GM12878 (cell line): ENCODE data around the gene NACA2. TPM values are rescaled to one million over a fixed set of nuclear protein-coding genes. Genes with fewer than 3 reads are reported as not detected.

Source experiments
- ATAC-seq: fragments of 200-7000 bp; cut with Tn5 transposase; 3 replicates; pipeline ENCODE4 v1.9.1; 2020; ENCODE audit warnings: mild to moderate bottlenecking, moderate library complexity
- BruUV-seq: library from RNA; stranded (reverse); fragments of 400-500 nt; replicated peaks from 2 replicates; lab custom pipeline; 2021; lab: Mats Ljungman, UMichigan
- CTCF ChIA-PET: fragments of 300-600 bp; sonication (Branson Sonifier 250); formaldehyde crosslinking; extraction: SDS; loops from one replicate; lab custom pipeline; 2021; ENCODE audit warnings: inconsistent platforms; lab: Yijun Ruan, JAX
- POLR2A ChIA-PET: fragments of 350-600 bp; formaldehyde crosslinking; extraction: SDS; loops from one replicate; lab custom pipeline; 2021; ENCODE audit warnings: inconsistent platforms; lab: Charles Lee
- RAD21 ChIA-PET: fragments of 300-600 bp; sonication (Branson Sonifier 250); formaldehyde crosslinking; loops from one replicate; lab custom pipeline; 2023; ENCODE audit warnings: antibody characterized with exemption; ENCODE audit not compliant: unreplicated experiment; lab: Charles Lee
- SMC1A ChIA-PET: fragments of 300-600 bp; sonication (Branson Sonifier 250); formaldehyde crosslinking; loops from one replicate; lab custom pipeline; 2023; ENCODE audit not compliant: unreplicated experiment, uncharacterized antibody; lab: Charles Lee
- DNase-seq: peaks from one replicate; pipeline ENCODE4 v3.0.0-alpha.2; 2011; ENCODE audit warnings: low read depth, low spot score
- FAIRE-seq: peaks from 3 replicates; lab custom pipeline; 2011; peaks lifted over from hg19 to GRCh38; lab: Jason Lieb, UNC
- H2AFZ ChIP-seq: 2 replicates; pipeline ENCODE4 v1.6.0; 2011; ENCODE audit warnings: low read depth, low read length, control low read depth; ENCODE audit not compliant: control insufficient read depth
- H3K27ac ChIP-seq: 2 replicates; pipeline ENCODE4 v1.5.1; 2011; ENCODE audit warnings: control low read depth; ENCODE audit not compliant: control insufficient read depth, insufficient read depth
- H3K27me3 ChIP-seq, 2 experiments: replicated peaks in 1 of 2; 2 replicates each; pipeline versions ENCODE4 v1.6.0 to v1.6.1; 2011; ENCODE audit warnings: low read length in 1 of 2; ENCODE audit not compliant: control insufficient read depth in 2 of 2, insufficient read depth in 2 of 2
- H3K36me3 ChIP-seq, 2 experiments: 2 replicates each; pipeline ENCODE4 v1.5.1; 2011; ENCODE audit warnings: low read length in 1 of 2; ENCODE audit not compliant: control insufficient read depth in 2 of 2, insufficient read depth in 2 of 2
- H3K4me1 ChIP-seq: 2 replicates; pipeline ENCODE4 v1.6.1; 2011; ENCODE audit warnings: mild to moderate bottlenecking, low read length, moderate library complexity, mixed read lengths; ENCODE audit not compliant: control insufficient read depth, insufficient read depth
- H3K4me2 ChIP-seq: 2 replicates; pipeline ENCODE4 v1.6.0; 2011; ENCODE audit warnings: control low read depth; ENCODE audit not compliant: control insufficient read depth, insufficient read depth
- H3K4me3 ChIP-seq: fragments of 200-600 bp; sonication (generic); 2 replicates; pipeline ENCODE4 v1.5.1; 2016
- H3K79me2 ChIP-seq: 2 replicates; pipeline ENCODE4 v1.6.0; 2011; ENCODE audit warnings: low read length; ENCODE audit not compliant: control insufficient read depth, insufficient read depth
- H3K9ac ChIP-seq: 2 replicates; pipeline ENCODE4 v1.8.0; 2011; ENCODE audit warnings: low read length, control low read depth, mixed read lengths; ENCODE audit not compliant: control insufficient read depth, insufficient read depth
- H3K9me3 ChIP-seq: replicated peaks from 3 replicates; pipeline ENCODE4 v1.5.1; 2011; ENCODE audit warnings: mild to moderate bottlenecking, low read length; ENCODE audit not compliant: control insufficient read depth, insufficient read depth
- H4K20me1 ChIP-seq: 2 replicates; pipeline ENCODE4 v1.6.0; 2011; ENCODE audit not compliant: control insufficient read depth, insufficient read depth
- BACH1 ChIP-seq: fragments of 450-650 bp; IDR thresholded peaks from 2 replicates; pipeline ENCODE4 v1.6.1; 2017; ENCODE audit warnings: mild to moderate bottlenecking, borderline replicate concordance
- BCL11A ChIP-seq: IDR thresholded peaks from 2 replicates; pipeline ENCODE4 v1.6.1; 2011; ENCODE audit warnings: low read depth, low read length
- CBX3 ChIP-seq: fragments of 200-600 bp; sonication (generic); IDR thresholded peaks from 2 replicates; pipeline ENCODE4 v1.6.1; 2016; ENCODE audit warnings: low read depth, borderline replicate concordance
- CBX5 ChIP-seq: sonication (generic); IDR thresholded peaks from 2 replicates; pipeline ENCODE4 v1.6.1; 2016; ENCODE audit warnings: low read depth, moderate library complexity, mild to moderate bottlenecking, inconsistent platforms
- CEBPB ChIP-seq, 2 experiments: fragments of 150-350 bp in 1 of 2; IDR thresholded peaks; 2 replicates each; pipeline ENCODE4 v1.6.1; 2012 to 2014; ENCODE audit warnings: low read depth in 2 of 2, low read length in 2 of 2, borderline replicate concordance in 1 of 2, inconsistent platforms in 1 of 2
- CHD1 ChIP-seq: IDR thresholded peaks from 2 replicates; pipeline ENCODE4 v1.6.1; 2012; ENCODE audit warnings: low read depth, low read length, improper control_type of control experiment
- CREM ChIP-seq: IDR thresholded peaks from 2 replicates; pipeline ENCODE4 v1.6.1; 2014; ENCODE audit warnings: antibody characterized with exemption, low read depth
- EP300 ChIP-seq, 2 experiments: fragments of 150-350 bp in 1 of 2; IDR thresholded peaks; 2 replicates each; pipeline ENCODE4 v1.6.1; 2011 to 2012; ENCODE audit warnings: low read depth in 2 of 2, low read length in 2 of 2, borderline replicate concordance in 1 of 2, improper control_type of control experiment in 1 of 2, inconsistent platforms in 1 of 2; ENCODE audit not compliant: control insufficient read depth in 1 of 2
- ETV6 ChIP-seq, 2 experiments: fragments of 450-650 bp in 1 of 2; IDR thresholded peaks in 1 of 2; conservative IDR thresholded peaks in 1 of 2; 2 replicates each; pipeline ENCODE4 v1.6.1; 2014; ENCODE audit warnings: antibody characterized with exemption in 1 of 2, borderline replicate concordance in 1 of 2, low read depth in 1 of 2, mild to moderate bottlenecking in 1 of 2, moderate library complexity in 1 of 2
- KLF5 ChIP-seq: fragments of 450-650 bp; IDR thresholded peaks from 2 replicates; pipeline ENCODE4 v1.6.1; 2014; ENCODE audit warnings: mild to moderate bottlenecking; ENCODE audit not compliant: partially characterized antibody
- MYC ChIP-seq: IDR thresholded peaks from 2 replicates; pipeline ENCODE4 v1.6.1; 2011; ENCODE audit warnings: mild to moderate bottlenecking, low read length, moderate library complexity, inconsistent platforms; ENCODE audit not compliant: insufficient read depth, insufficient replicate concordance, insufficient read length, severe bottlenecking
- NR2C1 ChIP-seq: fragments of 450-650 bp; IDR thresholded peaks from 2 replicates; pipeline ENCODE4 v1.6.1; 2017; ENCODE audit warnings: antibody characterized with exemption, mild to moderate bottlenecking, moderate library complexity
- RAD21 ChIP-seq: IDR thresholded peaks from 2 replicates; pipeline ENCODE4 v1.6.1; 2011; ENCODE audit warnings: mild to moderate bottlenecking, low read depth, low read length, moderate library complexity; ENCODE audit not compliant: insufficient read depth
- RBBP5 ChIP-seq: fragments of 200-600 bp; sonication (generic); conservative IDR thresholded peaks from 2 replicates; pipeline ENCODE4 v1.6.1; 2016
- RELA ChIP-seq: fragments of 450-650 bp; IDR thresholded peaks from 2 replicates; pipeline ENCODE4 v1.8.0; 2014; ENCODE audit warnings: borderline replicate concordance; ENCODE audit not compliant: partially characterized antibody
- SMAD5 ChIP-seq: IDR thresholded peaks from 2 replicates; pipeline ENCODE4 v1.6.1; 2016; ENCODE audit warnings: antibody characterized with exemption, low read depth
- TCF12 ChIP-seq: IDR thresholded peaks from 2 replicates; pipeline ENCODE4 v1.6.1; 2011; ENCODE audit warnings: low read depth, mild to moderate bottlenecking, low read length
- ZNF274 ChIP-seq: IDR thresholded peaks from one replicate; pipeline ENCODE4 v1.8.0; 2011; ENCODE audit not compliant: insufficient read length, insufficient read depth
- ZSCAN29 ChIP-seq: fragments of 450-650 bp; IDR thresholded peaks from 2 replicates; pipeline ENCODE4 v1.6.1; 2017; ENCODE audit warnings: mild to moderate bottlenecking, moderate library complexity
- ZZZ3 ChIP-seq: IDR thresholded peaks from 2 replicates; pipeline ENCODE4 v1.6.1; 2011; ENCODE audit warnings: low read depth; ENCODE audit not compliant: control insufficient read depth, insufficient read length
- in situ Hi-C: fragments of 300-500 bp; cut with MboI; formaldehyde crosslinking; loops from 9 replicates; pipeline ENCODE4 v1.14.3; 2018; ENCODE audit warnings: mixed read lengths
- intact Hi-C: fragments of 100-400 bp; cut with micrococcal nuclease; formaldehyde crosslinking; loops from one replicate; pipeline ENCODE4 v1.14.2; 2022; ENCODE audit not compliant: unreplicated experiment
- polyA plus RNA-seq, 11 experiments: library from polyadenylated mRNA; depleted of rRNA in 4 of 11; unstranded in 6 of 11; stranded (reverse) in 5 of 11; fragments of >200 nt; fragmentation: Nextera tagmentation in 4 of 11; fragmentation: Illumina TruSeq in 1 of 11; extraction: Ambion mirVana in 4 of 11; extraction: Trizol in 1 of 11; gene quantifications; 1 replicate in 1 of 11; 2 replicates in 10 of 11; pipeline versions ENCODE4 v1.2.1 to v1.2.3, GENCODE V29; 2011 to 2016; ENCODE audit warnings: inconsistent platforms in 2 of 11, missing spikeins in 2 of 11, low read depth in 1 of 11
- total RNA-seq, 4 experiments: library from RNA; depleted of rRNA in 3 of 4; stranded (reverse); fragments of >200 nt in 3 of 4; fragmentation: Illumina TruSeq in 1 of 4; extraction: Trizol in 1 of 4; gene quantifications; 2 replicates each; pipeline versions ENCODE4 v1.2.1 to v1.2.3, GENCODE V29; 2013 to 2021
- TF ChIP-seq, protein P1 (sequence below): IDR thresholded peaks from 2 replicates; pipeline ENCODE4 v1.6.1; 2011; ENCODE audit warnings: borderline replicate concordance, low read depth, mild to moderate bottlenecking, moderate library complexity, low read length; ENCODE audit not compliant: insufficient read depth, poor library complexity, severe bottlenecking
- TF ChIP-seq, protein P2 (sequence below): fragments of 450-650 bp; IDR thresholded peaks from 2 replicates; pipeline ENCODE4 v1.6.1; 2016; ENCODE audit warnings: mild to moderate bottlenecking
- TF ChIP-seq, protein P3 (sequence below): IDR thresholded peaks from 2 replicates; pipeline ENCODE4 v1.6.1; 2011; ENCODE audit warnings: borderline replicate concordance, low read depth, mild to moderate bottlenecking, moderate library complexity, mixed read lengths, low read length; ENCODE audit not compliant: insufficient read depth; ENCODE audit errors: extremely low read length

NACA2 gene
- total and polyA plus RNA-seq, 10 of the 15 experiments (the other 5 are each of a cell fraction or from before 2014, with no cell fraction given): 0.16 to 0.68 (median 0.36) TPM; not detected in 4

DNA sequence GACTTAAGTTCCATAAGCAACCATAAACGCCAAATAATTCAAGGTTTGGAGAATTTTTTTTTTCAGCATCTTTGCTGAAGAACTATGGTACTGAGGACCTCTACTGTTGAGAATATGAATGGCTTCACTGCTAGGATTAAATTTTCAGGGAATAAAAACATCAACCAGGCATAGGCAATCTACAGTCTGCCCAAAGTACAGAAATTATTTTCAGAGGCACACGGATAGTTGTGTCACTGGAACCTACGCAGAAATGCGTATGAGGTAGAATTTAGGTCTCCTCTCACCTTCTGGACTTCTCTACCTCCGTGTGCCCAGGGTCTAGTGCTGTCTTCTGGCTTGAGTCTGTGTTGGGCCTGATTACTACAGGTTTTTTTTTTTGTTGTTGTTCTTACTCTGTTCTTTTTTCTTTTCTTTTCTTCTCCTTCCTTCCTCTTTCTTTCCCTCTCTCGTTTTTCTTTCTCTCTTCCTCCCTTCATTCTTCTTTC lies 39.7 kb downstream of the NACA2 start (continued):
- TF ChIP-seq, protein P1, sequence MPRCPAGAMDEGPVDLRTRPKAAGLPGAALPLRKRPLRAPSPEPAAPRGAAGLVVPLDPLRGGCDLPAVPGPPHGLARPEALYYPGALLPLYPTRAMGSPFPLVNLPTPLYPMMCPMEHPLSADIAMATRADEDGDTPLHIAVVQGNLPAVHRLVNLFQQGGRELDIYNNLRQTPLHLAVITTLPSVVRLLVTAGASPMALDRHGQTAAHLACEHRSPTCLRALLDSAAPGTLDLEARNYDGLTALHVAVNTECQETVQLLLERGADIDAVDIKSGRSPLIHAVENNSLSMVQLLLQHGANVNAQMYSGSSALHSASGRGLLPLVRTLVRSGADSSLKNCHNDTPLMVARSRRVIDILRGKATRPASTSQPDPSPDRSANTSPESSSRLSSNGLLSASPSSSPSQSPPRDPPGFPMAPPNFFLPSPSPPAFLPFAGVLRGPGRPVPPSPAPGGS: no peak
- no peak for TF ChIP-seq NR2C1
- TF ChIP-seq SMAD5: no peak
- TF ChIP-seq CEBPB (IDR thresholded peaks at IDR 0.05; ENCODE audit: borderline replicate concordance in 1 of 2, low read depth in 2 of 2, low read length in 2 of 2): no peak
- TF ChIP-seq, protein P2, sequence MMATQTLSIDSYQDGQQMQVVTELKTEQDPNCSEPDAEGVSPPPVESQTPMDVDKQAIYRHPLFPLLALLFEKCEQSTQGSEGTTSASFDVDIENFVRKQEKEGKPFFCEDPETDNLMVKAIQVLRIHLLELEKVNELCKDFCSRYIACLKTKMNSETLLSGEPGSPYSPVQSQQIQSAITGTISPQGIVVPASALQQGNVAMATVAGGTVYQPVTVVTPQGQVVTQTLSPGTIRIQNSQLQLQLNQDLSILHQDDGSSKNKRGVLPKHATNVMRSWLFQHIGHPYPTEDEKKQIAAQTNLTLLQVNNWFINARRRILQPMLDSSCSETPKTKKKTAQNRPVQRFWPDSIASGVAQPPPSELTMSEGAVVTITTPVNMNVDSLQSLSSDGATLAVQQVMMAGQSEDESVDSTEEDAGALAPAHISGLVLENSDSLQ: peak; percentile 9; the same call in 1 of the 2 replicates
- TF ChIP-seq RAD21: peak; percentile 75
- no peak for TF ChIP-seq BACH1
- peak in 1 of 2 experiments; percentile 100; a peak in 2 of 4 replicates for TF ChIP-seq ETV6 (conservative IDR thresholded peaks at IDR 0.05 in 1 of 2, IDR thresholded peaks at IDR 0.05 in 1 of 2; ENCODE audit: borderline replicate concordance in 1 of 2, low read depth in 1 of 2)
- TF ChIP-seq BCL11A: no peak
- TF ChIP-seq MYC: no peak

DNA sequence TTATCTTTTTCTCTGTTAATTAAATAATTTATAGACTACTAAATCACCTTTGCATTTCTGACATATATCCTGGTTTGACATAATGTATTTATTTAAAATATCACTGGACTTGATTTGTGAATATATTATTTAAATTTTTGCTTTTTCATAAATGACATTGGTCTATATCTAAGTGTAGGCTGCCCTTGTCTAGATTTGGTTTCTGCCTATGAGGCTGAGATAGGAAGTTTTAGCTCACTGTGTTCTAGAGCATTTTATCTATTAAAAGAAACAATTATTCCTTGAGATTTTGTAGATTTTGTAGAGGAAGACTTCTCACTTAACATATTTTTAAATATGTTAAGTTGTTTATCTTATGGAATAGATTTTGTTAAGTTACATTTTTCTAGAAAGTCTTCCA lies 43.9 kb downstream of the NACA2 start:
- Histone ChIP-seq H3K27me3 (no peaks in the 10 kb centered on the region; a peak in 1 of 4 replicates), H3K4me2 (no peak overlapping the region), H3K9ac (no peak overlapping the region), H3K4me1 (no peaks in the 10 kb centered on the region), H3K79me2 (no peaks in the 10 kb centered on the region), H3K27ac (no peak overlapping the region), H3K36me3 (no peaks in the 10 kb centered on the region), H2AFZ (no peak overlapping the region), H3K4me3 (no peak overlapping the region), H3K9me3 (no peaks in the 10 kb centered on the region), H4K20me1 (no peaks in the 10 kb centered on the region)
- no peak for DNase-seq
- BruUV-seq: no TSS peak
- intact Hi-C loops (no loop called here), in situ Hi-C loops (no loop called here)
- no peak for ATAC-seq
- FAIRE-seq: no peak
- ChIA-PET RAD21 (no interaction called here), POLR2A (no interaction called here), SMC1A (no interaction called here), CTCF (no interaction called here)
- TF ChIP-seq ZSCAN29 (no peak), ZNF274 (no peak), TCF12 (no peak), CHD1 (no peak), EP300 (IDR thresholded peaks at IDR 0.05; ENCODE audit: borderline replicate concordance in 1 of 2, control insufficient read depth in 1 of 2, low read depth in 2 of 2, low read length in 2 of 2) (no peak), CBX5 (no peak), CBX3 (no peak), ZZZ3 (no peak), RELA (no peak), KLF5 (no peak), CREM (no peak), RBBP5 (no peak)
- TF ChIP-seq, protein P3, sequence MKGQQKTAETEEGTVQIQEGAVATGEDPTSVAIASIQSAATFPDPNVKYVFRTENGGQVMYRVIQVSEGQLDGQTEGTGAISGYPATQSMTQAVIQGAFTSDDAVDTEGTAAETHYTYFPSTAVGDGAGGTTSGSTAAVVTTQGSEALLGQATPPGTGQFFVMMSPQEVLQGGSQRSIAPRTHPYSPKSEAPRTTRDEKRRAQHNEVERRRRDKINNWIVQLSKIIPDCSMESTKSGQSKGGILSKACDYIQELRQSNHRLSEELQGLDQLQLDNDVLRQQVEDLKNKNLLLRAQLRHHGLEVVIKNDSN: no peak
